HUES64 (cell line): ENCODE measurements around the gene TNFRSF19.

Experiments used
- H3K27ac ChIP-seq: 2 replicates; pipeline ENCODE4 v1.7.0; 2013; ENCODE audit warnings: low read depth, low read length, inconsistent platforms
- H3K27me3 ChIP-seq: 2 replicates; pipeline ENCODE4 v1.6.1; 2013; ENCODE audit warnings: mild to moderate bottlenecking, low read length; ENCODE audit not compliant: insufficient read depth
- H3K36me3 ChIP-seq: 2 replicates; pipeline ENCODE4 v1.6.1; 2013; ENCODE audit warnings: mild to moderate bottlenecking, low read length; ENCODE audit not compliant: insufficient read depth
- H3K4me1 ChIP-seq: 2 replicates; pipeline ENCODE4 v1.6.1; 2013; ENCODE audit warnings: mild to moderate bottlenecking, low read length, moderate library complexity; ENCODE audit not compliant: insufficient read depth
- H3K4me3 ChIP-seq: 2 replicates; pipeline ENCODE4 v1.5.1; 2013; ENCODE audit warnings: mild to moderate bottlenecking, low read length, moderate library complexity
- H3K9ac ChIP-seq: 2 replicates; pipeline ENCODE4 v1.6.1; 2013; ENCODE audit warnings: mild to moderate bottlenecking, low read depth, low read length
- H3K9me3 ChIP-seq: 2 replicates; pipeline ENCODE4 v1.6.1; 2013; ENCODE audit warnings: low read depth, low read length; ENCODE audit not compliant: insufficient read depth
- WGBS: fragments of 150-250, 120-280 bp; methylation state at CpG from one replicate; pipeline ENCODE4 v1.1.7; 2013; ENCODE audit warnings: missing lambda C conversion rate; 5-methylcytosine and 5-hydroxymethylcytosine counted together

Gene TNFRSF19

GRCh38 chr13:23690668-23691067 is 120.5 kb downstream of the TNFRSF19 start:
- Histone ChIP-seq H3K27ac (no peak overlapping the region), H3K9me3 (peaks cover under 1% of the 10 kb centered on the region; the same call in 1 of the 2 replicates), H3K36me3 (no peaks in the 10 kb centered on the region), H3K27me3 (no peaks in the 10 kb centered on the region; the same call in 1 of the 2 replicates), H3K4me3 (no peak overlapping the region), H3K9ac (no peak overlapping the region), H3K4me1 (no peaks in the 10 kb centered on the region)
- 87% methylated on average over 3 of the region's 3 CpGs for WGBS

GRCh38 chr13:23692816-23693215 is 122.6 kb downstream of the TNFRSF19 start:
- no peak overlapping the region for H3K27ac ChIP-seq
- H3K9me3 ChIP-seq: no peaks in the 10 kb centered on the region
- 94% methylated on average over 2 of the region's 3 CpGs for WGBS
- H3K4me3 ChIP-seq: no peak overlapping the region
- H3K27me3 ChIP-seq: no peaks in the 10 kb centered on the region; the same call in 1 of the 2 replicates
- H3K9ac ChIP-seq: no peak overlapping the region
- H3K4me1 ChIP-seq: peaks cover 11% of the 10 kb centered on the region
- no peaks in the 10 kb centered on the region for H3K36me3 ChIP-seq

- WGBS: 92% methylated on average over 28 of the region's 28 CpGs
- Histone ChIP-seq H3K4me1 (peaks cover 11% of the 10 kb centered on the region), H3K9ac (no peak overlapping the region), H3K27me3 (no peaks in the 10 kb centered on the region; the same call in 1 of the 2 replicates), H3K4me3 (no peak overlapping the region), H3K27ac (no peak overlapping the region), H3K9me3 (no peaks in the 10 kb centered on the region), H3K36me3 (no peaks in the 10 kb centered on the region)
Measured at GRCh38 chr13:23695196-23695595, 125.0 kb downstream of the TNFRSF19 start.

- Histone ChIP-seq H3K9me3 (no peaks in the 10 kb centered on the region), H3K9ac (no peak overlapping the region), H3K27ac (no peak overlapping the region; the same call in 1 of the 2 replicates), H3K27me3 (no peaks in the 10 kb centered on the region), H3K4me1 (peaks cover 11% of the 10 kb centered on the region), H3K4me3 (no peak overlapping the region), H3K36me3 (no peaks in the 10 kb centered on the region)
- 91% methylated on average over 46 of the region's 46 CpGs for WGBS
Measured at GRCh38 chr13:23695711-23696464, 125.7 kb downstream of the TNFRSF19 start.

GRCh38 chr13:23696610-23697009 is 126.4 kb downstream of the TNFRSF19 start:
- Histone ChIP-seq H3K4me1 (peaks cover 11% of the 10 kb centered on the region), H3K9ac (no peak overlapping the region), H3K36me3 (no peaks in the 10 kb centered on the region), H3K9me3 (no peaks in the 10 kb centered on the region), H3K27me3 (no peaks in the 10 kb centered on the region), H3K4me3 (no peak overlapping the region), H3K27ac (peak overlapping the region; percentile 62)
- WGBS: 44% methylated on average over 5 of the region's 5 CpGs

GRCh38 chr13:23697772-23698313 is 127.6 kb downstream of the TNFRSF19 start:
- H3K4me3 ChIP-seq: no peak overlapping the region
- H3K27me3 ChIP-seq: no peaks in the 10 kb centered on the region
- H3K36me3 ChIP-seq: no peaks in the 10 kb centered on the region
- no peak overlapping the region for H3K27ac ChIP-seq
- H3K9me3 ChIP-seq: no peaks in the 10 kb centered on the region
- peaks cover 11% of the 10 kb centered on the region for H3K4me1 ChIP-seq
- WGBS: 92% methylated on average over 1 of the region's 1 CpG
- H3K9ac ChIP-seq: no peak overlapping the region

GRCh38 chr13:23699271-23699670 is 129.1 kb downstream of the TNFRSF19 start:
- Histone ChIP-seq H3K4me3 (no peak overlapping the region), H3K27ac (no peak overlapping the region), H3K9ac (no peak overlapping the region), H3K36me3 (no peaks in the 10 kb centered on the region), H3K9me3 (no peaks in the 10 kb centered on the region), H3K4me1 (peaks cover 11% of the 10 kb centered on the region), H3K27me3 (no peaks in the 10 kb centered on the region)
- 96% methylated on average over 2 of the region's 2 CpGs for WGBS

GRCh38 chr13:23701186-23701585 is 131.0 kb downstream of the TNFRSF19 start:
- Histone ChIP-seq H3K4me1 (peaks cover 9% of the 10 kb centered on the region), H3K4me3 (no peak overlapping the region)
- WGBS: 95% methylated on average over 5 of the region's 5 CpGs

GRCh38 chr13:23701636-23702035 is 131.4 kb downstream of the TNFRSF19 start:
- H3K4me1 ChIP-seq: peaks cover 4% of the 10 kb centered on the region; the same call in 1 of the 2 replicates
- H3K27ac ChIP-seq: no peak overlapping the region
- no peak overlapping the region for H3K9ac ChIP-seq
- WGBS: 93% methylated on average over 12 of the region's 12 CpGs
- no peaks in the 10 kb centered on the region for H3K27me3 ChIP-seq
- H3K9me3 ChIP-seq: no peaks in the 10 kb centered on the region
- H3K4me3 ChIP-seq: no peak overlapping the region
- H3K36me3 ChIP-seq: no peaks in the 10 kb centered on the region

More at GRCh38 chr13:23701186-23701585, 131.0 kb downstream of the TNFRSF19 start:
- H3K9me3 ChIP-seq: no peaks in the 10 kb centered on the region
- H3K27ac ChIP-seq: no peak overlapping the region
- no peaks in the 10 kb centered on the region for H3K36me3 ChIP-seq
- H3K27me3 ChIP-seq: no peaks in the 10 kb centered on the region
- H3K9ac ChIP-seq: no peak overlapping the region

- Histone ChIP-seq H3K9ac (no peak overlapping the region), H3K27ac (no peak overlapping the region), H3K36me3 (no peaks in the 10 kb centered on the region), H3K27me3 (no peaks in the 10 kb centered on the region), H3K4me1 (no peaks in the 10 kb centered on the region), H3K9me3 (no peaks in the 10 kb centered on the region), H3K4me3 (no peak overlapping the region)
- 91% methylated on average over 11 of the region's 11 CpGs for WGBS
Measured at GRCh38 chr13:23703246-23703860, 133.1 kb downstream of the TNFRSF19 start.

- Histone ChIP-seq H3K27me3 (no peaks in the 10 kb centered on the region), H3K27ac (no peak overlapping the region), H3K9ac (no peak overlapping the region), H3K4me1 (no peaks in the 10 kb centered on the region), H3K36me3 (no peaks in the 10 kb centered on the region), H3K9me3 (no peaks in the 10 kb centered on the region), H3K4me3 (no peak overlapping the region)
- WGBS: 80% methylated on average over 2 of the region's 2 CpGs
Measured at GRCh38 chr13:23705583-23705982, 135.4 kb downstream of the TNFRSF19 start.
